ENCODE results near the gene GPR34. TPM values are rescaled to one million over a fixed set of nuclear protein-coding genes. Genes with fewer than 3 reads are reported as not detected.

GPR34 gene
- total and polyA plus RNA-seq, 8 donors: 3.4 to 20.6 (median 7.2) TPM

DNA sequence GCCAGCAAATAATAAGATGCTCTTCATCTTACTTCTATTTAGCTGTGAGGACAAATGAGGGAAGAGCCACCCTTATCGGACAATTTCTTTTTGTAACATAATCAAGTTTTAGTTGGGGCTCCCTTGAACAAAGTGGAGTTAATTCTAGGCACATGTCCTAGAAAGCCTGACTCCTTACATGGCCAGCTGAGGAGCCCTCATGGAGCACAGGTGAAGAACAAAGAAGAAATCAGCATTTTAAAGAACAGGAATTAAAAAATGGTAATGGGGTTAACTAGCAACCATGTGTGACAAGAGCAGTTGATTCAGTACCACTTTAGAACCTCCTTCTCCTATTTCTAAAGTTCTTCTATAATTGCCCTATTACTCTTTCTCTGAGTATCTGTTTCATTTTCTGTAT lies 51.1 kb downstream of the GPR34 start:
- intact Hi-C loops (cut with DNase I): no loop called here
- Histone ChIP-seq H3K27ac (no peak overlapping the region), H3K4me3 (no peak overlapping the region), H3K9me3 (no peaks in the 10 kb centered on the region), H3K27me3 (no peaks in the 10 kb centered on the region), H3K4me1 (no peaks in the 10 kb centered on the region), H3K36me3 (no peaks in the 10 kb centered on the region)
- TF ChIP-seq, protein P1, sequence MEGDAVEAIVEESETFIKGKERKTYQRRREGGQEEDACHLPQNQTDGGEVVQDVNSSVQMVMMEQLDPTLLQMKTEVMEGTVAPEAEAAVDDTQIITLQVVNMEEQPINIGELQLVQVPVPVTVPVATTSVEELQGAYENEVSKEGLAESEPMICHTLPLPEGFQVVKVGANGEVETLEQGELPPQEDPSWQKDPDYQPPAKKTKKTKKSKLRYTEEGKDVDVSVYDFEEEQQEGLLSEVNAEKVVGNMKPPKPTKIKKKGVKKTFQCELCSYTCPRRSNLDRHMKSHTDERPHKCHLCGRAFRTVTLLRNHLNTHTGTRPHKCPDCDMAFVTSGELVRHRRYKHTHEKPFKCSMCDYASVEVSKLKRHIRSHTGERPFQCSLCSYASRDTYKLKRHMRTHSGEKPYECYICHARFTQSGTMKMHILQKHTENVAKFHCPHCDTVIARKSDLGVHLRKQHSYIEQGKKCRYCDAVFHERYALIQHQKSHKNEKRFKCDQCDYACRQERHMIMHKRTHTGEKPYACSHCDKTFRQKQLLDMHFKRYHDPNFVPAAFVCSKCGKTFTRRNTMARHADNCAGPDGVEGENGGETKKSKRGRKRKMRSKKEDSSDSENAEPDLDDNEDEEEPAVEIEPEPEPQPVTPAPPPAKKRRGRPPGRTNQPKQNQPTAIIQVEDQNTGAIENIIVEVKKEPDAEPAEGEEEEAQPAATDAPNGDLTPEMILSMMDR (IDR thresholded peaks at IDR 0.05): no peak
- ATAC-seq: no peak
- no peak for DNase-seq

Other genes with a start within 250 kb of the GPR34 start
- gene NYX, start 241.6 kb upstream of the GPR34 start, total RNA-seq: not detected
- not detected for gene NYX, start 241.6 kb upstream of the GPR34 start, polyA plus RNA-seq (ENCODE audit: insufficient read length in 6 of 6)
- under 1 TPM; 0.17 to 0.37 TPM for gene GPR82, start 35.2 kb downstream of the GPR34 start, total RNA-seq
- gene GPR82, start 35.2 kb downstream of the GPR34 start, polyA plus RNA-seq (ENCODE audit: insufficient read length in 6 of 6): under 1 TPM in 5 of 6 donors, not detected in 1; 0.11 to 0.21 (median 0.18) TPM
- gene CASK, start 234.6 kb downstream of the GPR34 start, total RNA-seq: 10 to 100 TPM; 59.7 to 70.7 TPM
- gene CASK, start 234.6 kb downstream of the GPR34 start, polyA plus RNA-seq (ENCODE audit: insufficient read length in 6 of 6): 10 to 100 TPM; 48.2 to 63.4 (median 53.0) TPM

All from left lung (tissue), 10 donors.